Pulmonary artery endothelial cell (primary cell): ENCODE data around the gene CROCC. TPM values are rescaled to one million over a fixed set of nuclear protein-coding genes. Genes with fewer than 3 reads are reported as not detected.
"Not testable (repeated sequence)": the region's sequence is repeated elsewhere in the genome, so short reads cannot be mapped to it uniquely, and the experiment has no call there.

Source experiments
- DNase-seq: peaks from one replicate; pipeline ENCODE4 v3.0.0-alpha.2; 2011; ENCODE audit warnings: low read depth, low spot score
- total RNA-seq: library from RNA; depleted of rRNA; stranded (reverse); fragments of >200 nt; gene quantifications from 2 replicates; pipeline ENCODE4 v1.2.3, GENCODE V29; 2014

CROCC gene
- total RNA-seq, 1 donor from 2014 or later = 18.5 TPM

- DNase-seq = peak; percentile 97
Measured at GRCh38 chr1:16895598-16896315, 26.0 kb upstream of the CROCC start, which contains the start of gene RNU1-2. Gene RNU1-2, plus strand, starts transcription at chr1:16895980.

- not testable (repeated sequence) for DNase-seq
Measured at GRCh38 chr1:16896316-16897055, 25.2 kb upstream of the CROCC start.

- DNase-seq = not testable (repeated sequence)
Measured at GRCh38 chr1:16897653-16898052, 24.1 kb upstream of the CROCC start.

- DNase-seq = not testable (repeated sequence)
Measured at GRCh38 chr1:16898298-16898697, 23.4 kb upstream of the CROCC start.

GRCh38 chr1:16899020-16899419, 22.7 kb upstream of the CROCC start:
- DNase-seq = not testable (repeated sequence)

GRCh38 chr1:16900751-16901150, 21.0 kb upstream of the CROCC start:
- no peak for DNase-seq

- not testable (repeated sequence) for DNase-seq
Measured at GRCh38 chr1:16901371-16901770, 20.4 kb upstream of the CROCC start.

GRCh38 chr1:16903054-16903453, 18.7 kb upstream of the CROCC start:
- no peak for DNase-seq

- no peak for DNase-seq
Measured at GRCh38 chr1:16903458-16903796, 18.3 kb upstream of the CROCC start.

- DNase-seq = peak; percentile 99
Measured at GRCh38 chr1:16904560-16905109, 17.1 kb upstream of the CROCC start.

- peak; percentile 71 for DNase-seq
Measured at GRCh38 chr1:16905110-16905867, 16.4 kb upstream of the CROCC start.

GRCh38 chr1:16905868-16906702, 15.6 kb upstream of the CROCC start:
- no peak for DNase-seq

- DNase-seq = no peak
Measured at GRCh38 chr1:16906873-16907272, 14.9 kb upstream of the CROCC start.

GRCh38 chr1:16907870-16908758, 13.6 kb upstream of the CROCC start:
- no peak for DNase-seq

- not testable (repeated sequence) for DNase-seq
Measured at GRCh38 chr1:16911851-16912721, 9.6 kb upstream of the CROCC start.

- DNase-seq = not testable (repeated sequence)
Measured at GRCh38 chr1:16912742-16913141, 9.0 kb upstream of the CROCC start.

GRCh38 chr1:16913181-16913832, 8.4 kb upstream of the CROCC start:
- no peak for DNase-seq
